Measurements from ENCODE around the gene NPDC1.

Gene NPDC1

GRCh38 chr9:136991993-136992818, 53.8 kb downstream of the NPDC1 start, which contains the start of gene PAXX:
PAXX (plus strand) TSS chr9:136992422; CDS start chr9:136992444, 22 bp downstream.
- peak; percentile 88 for DNase-seq

- no peak for DNase-seq
Measured at GRCh38 chr9:136990242-136990911, 55.6 kb downstream of the NPDC1 start.
